NCI-H526 (cell line): ENCODE results near the gene DOCK2.

Experiments used
- DNase-seq, 2 experiments: peaks; one replicate each; lab custom pipeline; 2025; lab: John Stamatoyannopoulos, UW

DOCK2 gene

DNA sequence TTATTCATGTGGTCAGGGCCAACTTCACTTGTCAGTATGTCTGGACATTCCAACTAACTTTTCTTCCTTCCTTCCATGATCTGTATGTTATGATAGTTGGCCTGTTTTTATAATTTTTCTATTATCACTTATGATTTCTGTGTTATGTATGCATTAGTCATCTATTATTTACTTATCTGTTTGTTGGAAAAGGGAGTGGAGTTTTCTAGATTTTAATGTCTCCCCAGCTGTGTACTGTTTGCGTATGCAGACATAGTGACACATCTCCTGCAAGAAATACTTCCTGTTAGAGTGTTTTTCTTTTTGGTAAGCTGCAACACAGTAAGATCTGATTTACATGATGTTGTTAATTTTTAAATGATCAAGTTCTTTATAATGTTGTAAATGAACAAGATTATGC lies 351.9 kb downstream of the DOCK2 start:
- DNase-seq = no peak

DNA sequence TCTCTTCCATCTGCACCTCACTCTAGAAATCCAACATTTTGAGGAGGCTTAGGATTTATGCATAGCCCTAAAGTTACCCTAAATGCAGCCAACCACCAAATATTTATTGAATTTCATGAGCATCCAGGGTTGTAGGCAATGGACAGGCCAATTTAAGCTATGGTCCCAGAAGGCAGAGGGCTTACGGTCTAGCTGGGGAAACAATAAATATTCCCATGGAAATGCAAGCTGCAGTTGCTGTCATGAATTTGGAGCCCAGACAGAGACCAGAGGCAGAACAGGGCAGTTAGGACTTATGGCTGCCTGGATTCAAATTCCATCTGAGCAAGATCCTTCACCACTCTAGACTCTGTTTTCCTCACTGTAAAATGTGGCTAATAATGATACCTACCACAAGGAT lies 352.3 kb downstream of the DOCK2 start:
- DNase-seq = no peak

DNA sequence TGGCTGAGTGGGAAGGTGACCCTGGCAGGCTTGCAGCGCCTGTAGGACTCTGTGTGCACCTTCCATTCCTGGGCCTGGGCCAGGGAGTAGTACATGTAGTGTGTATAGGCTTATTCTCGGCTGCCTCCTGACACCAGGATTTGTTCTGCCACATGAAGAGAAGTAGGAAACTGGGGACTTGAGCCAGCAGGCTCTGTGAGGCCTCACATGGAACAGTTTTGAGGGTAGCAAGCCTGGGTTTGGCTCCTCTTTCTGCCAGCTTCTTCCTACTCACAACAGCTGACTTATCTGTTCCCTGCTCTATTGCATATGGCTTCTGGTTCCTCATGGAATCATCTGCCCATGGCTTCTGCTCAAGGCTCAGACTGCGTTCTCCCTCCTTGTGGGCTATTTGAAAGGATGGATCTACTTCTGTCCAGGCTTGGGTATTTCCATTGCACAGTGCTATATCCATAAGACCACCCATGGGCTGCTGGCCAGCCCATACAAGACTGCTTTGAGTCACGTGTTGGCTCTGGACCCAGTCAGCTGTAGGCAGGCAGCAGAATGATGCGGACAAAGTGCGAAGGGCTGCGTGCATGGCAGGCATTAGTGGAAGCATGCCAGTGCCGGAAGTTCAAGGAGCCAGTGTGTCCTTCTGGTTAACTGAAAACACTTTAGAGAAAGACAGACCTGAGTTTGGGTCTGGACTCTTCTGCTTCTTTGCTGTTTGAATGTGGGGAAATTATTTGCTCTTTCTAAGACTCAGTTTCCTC lies 354.2 kb downstream of the DOCK2 start:
- no peak for DNase-seq

DNA sequence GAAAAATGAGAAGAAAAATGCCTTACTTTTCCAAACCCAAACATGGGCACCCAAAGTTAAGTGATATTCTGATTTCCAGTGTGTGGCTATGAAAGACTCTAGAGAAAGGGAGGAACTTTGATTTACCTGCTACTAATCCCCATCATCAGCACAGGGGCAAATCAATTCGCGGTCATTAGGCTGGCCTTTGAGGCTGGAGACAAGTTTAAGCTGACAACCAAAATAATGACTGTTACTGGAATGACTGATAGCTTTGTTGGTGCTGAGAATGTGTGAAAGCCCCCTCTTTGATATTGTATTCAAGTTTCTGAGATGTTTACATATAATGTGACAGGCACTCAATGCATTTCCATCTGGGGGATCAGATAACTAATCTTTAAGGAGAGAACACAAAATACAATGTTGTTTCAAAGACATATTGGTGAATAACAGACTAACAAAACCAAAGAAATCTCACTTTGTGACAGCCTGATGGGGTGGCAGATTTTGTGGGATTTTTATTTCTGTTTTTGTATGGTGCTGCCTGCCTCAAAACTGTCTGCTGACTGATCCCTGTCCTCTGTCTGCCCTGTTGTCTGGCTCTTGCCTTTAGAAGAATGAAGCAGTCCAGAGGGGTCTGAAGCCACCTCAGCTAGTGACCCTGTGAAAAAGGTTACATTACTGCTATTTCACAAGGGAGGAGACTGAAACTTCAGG lies 355.9 kb downstream of the DOCK2 start:
- no peak for DNase-seq

DNA sequence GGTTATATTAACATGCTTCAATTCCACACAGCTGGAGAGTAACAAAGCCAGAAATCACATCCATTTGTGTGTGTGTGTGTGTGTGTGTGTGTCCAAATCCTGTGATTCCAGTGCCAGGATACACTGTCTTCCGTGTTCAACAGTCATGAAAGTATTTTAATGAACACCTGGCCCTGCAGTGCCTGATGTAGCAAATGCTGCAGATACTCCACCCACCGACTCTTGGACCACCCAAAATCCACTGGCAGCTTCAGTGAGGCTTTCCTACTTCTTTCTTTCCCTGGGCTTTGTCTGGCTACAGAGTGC lies 356.4 kb downstream of the DOCK2 start:
- peak in 1 of 2 experiments; percentile 46 for DNase-seq

DNA sequence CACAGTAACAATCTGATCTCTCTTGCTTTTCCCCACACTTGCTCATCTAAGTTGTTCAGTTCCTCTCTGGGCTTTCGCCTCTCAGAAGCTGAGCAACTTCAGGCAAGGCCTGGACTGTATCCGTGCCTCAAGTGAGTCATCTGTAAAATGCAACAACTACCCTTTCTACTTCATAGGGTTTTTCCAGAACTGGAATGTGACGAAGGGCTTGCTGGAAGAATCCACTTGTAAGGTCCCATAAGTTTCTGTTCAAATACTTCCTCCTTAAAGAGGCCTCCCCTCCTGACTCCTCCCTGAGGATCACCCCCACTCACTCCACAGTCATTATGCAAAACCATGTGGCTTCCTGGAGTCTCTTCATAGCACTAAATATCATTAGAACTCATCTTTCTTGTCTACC lies 360.7 kb downstream of the DOCK2 start:
- no peak for DNase-seq

DNA sequence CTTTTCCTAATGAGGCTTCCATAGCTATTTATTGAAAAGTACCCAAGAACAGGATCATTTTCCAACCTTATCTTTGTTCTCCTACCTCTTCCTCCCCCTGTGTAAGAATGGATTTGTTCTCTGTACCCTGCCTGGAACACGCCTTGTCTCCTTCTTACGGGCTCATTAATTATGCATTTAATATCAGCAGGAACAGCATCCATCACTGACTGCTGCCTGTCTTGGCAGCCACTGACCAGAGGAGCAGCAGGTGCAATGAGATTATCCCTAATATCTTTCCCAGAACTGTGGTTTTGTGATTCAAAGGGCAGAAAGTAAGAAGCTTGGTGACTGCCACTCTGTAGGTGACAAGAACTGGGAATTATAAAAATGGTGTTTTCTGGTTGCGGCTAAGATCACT lies 362.5 kb downstream of the DOCK2 start:
- DNase-seq = no peak

DNA sequence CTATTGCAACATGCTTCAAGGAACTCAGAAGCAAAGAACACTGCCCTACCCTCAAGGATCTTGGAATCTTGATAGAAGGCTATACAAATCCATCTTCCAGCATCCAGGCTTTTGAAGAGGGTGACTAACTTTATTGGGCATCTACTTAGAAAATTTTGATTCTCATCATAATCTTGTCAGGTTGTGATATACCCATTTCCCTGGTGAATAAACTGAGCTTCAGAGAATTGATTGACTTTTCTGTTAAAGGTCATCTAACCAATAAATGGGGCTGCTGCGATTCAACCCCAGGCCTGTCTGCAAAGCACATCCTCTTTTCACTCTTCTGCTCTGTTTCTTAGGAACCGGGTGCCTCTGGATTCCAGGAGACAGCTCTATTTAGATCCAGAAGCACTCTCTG lies 363.1 kb downstream of the DOCK2 start:
- DNase-seq = no peak

DNA sequence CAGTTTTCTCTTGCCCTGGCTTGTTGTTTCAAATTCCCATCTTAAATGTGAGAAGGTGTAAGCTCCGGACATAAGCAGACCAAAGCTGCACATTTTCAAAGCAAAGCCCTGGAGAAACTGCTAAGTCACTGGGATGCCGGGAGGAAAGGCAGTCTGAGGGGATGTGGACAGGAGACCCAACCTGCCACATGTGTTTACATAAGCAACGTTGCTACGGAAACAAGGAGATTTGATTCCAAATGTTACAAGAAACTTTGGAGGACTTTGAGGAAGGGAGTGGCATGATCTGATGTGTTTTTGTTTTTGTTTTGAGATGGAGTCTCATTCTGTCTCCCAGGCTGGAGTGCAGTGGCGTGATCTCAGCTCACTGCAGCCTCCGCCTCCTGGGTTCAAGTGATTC lies 368.9 kb downstream of the DOCK2 start:
- no peak for DNase-seq

DNA sequence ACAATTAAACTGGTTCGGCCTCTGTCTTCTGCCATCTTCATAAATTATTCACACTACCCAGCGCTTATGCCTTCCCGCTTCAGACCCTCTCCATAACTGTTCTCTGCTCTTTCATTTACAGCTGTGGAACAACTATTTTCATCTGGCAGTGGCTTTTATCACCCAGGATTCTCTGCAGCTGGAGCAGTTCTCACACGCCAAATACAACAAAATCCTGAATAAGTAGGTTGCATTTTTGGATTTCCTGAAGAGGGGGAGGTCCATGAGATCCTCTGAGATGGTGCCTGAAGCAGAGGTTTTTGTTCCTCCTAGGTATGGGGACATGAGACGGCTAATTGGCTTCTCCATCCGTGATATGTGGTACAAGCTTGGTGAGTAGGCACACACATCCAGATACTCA lies 371.3 kb downstream of the DOCK2 start:
- no peak for DNase-seq

DNA sequence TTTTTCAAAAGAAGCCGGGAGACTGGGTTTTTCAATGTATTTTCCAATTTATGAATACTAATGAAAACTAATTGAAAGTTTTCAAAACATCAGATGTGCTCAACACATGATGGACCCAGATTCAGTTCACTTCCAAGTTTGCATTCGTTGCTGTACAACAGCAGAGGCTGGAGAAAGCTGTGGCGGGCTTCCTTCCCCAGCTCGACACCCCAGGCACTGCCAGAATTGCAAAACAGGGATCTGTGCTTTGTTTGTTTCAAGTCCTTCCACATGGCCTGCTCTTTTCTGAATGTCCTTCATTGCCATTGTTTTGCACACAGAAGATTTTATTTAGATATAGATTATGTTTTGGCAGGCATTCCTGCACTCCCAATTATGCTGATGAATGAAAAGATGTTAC lies 373.5 kb downstream of the DOCK2 start:
- DNase-seq = no peak

DNA sequence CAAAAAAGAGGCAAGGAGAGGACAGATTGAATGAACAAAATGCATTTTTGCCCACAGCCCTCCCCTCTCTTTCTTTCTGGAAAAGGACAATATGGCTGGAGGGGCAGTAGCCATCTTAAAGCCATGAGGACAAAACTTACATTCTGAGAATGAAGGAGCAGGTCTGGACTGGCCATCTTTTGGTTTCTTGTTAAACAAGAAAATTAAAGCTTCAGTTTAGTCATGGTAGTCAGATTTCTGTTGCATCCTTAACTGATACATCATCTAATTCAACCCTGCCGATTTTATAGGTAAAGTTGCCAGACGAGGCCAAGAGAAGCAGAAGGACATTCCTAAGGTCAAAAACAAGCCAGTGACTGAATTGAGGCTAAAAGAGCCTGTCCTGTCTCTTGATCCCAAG lies 374.7 kb downstream of the DOCK2 start:
- no peak for DNase-seq

DNA sequence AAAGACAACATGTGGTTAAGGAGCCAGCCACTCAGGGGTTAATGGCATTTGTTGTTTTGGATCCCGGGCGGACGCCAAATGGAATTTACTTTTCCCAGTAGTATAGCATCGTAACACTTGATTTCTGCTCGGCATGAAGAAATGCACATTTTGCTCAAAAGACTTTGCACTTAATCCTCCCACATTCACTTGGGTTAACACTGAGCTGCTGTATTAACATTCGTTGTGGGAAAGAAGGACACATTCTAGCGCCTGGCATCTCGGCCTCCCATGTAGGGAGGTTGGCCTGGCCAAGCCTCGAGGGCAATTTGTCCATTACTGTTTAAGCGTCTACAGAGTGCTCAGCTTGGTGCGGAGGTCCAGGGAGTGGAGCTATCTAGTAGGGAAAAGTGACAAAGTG lies 375.5 kb downstream of the DOCK2 start:
- no peak for DNase-seq

DNA sequence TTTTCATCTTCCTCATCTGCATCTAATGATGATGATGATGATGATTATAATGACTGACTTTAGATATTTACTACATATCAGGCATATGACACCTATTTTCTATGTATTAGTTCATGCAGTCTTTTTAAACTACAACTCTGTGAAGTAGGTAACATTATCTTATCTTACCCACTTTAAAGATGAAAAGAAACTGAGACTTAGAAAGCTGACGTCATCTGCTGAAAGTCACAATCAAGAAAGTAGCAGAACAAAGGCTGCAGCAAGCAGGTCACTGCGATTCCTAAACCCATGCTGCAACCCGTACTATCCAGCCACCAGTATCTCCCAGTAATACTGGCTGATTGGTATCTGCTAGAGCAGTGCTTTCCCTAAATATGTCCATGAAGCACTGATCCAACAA lies 383.3 kb downstream of the DOCK2 start:
- DNase-seq = no peak

DNA sequence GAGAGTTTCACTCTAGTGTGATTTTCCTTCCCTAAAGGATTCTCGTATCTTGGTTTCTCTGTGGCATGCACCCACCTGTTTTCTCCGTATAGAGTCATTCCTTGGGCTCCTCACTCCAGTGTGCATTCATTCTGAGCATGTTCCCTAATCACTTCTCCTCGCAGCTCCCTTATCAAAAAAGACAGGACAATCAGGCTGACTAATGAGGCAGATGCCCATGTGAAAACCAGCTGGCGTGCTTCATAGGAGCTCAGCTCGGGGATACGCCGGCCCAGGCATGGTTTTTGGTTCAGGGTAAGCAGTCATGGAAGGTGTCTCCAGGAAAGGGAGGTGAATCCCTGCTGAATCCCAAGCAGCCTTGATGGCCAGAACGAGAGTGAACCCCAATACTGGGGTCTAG lies 384.4 kb downstream of the DOCK2 start:
- DNase-seq = no peak

DNA sequence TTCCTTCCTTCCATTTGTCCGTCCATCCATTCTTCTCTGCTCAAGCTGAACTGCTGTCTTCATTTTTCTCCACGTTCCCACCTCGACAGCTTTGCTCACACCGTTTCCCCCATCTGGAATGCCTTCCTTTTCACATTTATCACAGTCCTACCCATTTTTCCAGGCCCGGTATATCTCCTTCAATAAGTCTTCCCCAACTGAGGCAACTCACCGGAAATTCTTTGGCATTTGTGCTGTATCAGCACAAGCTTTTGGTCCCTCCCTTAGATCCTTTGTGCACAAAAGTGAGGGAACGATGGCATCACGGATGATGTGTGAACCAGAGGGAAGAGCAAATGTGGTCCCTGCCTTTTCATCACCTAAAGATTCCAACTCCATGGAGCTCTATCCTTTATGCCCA lies 388.8 kb downstream of the DOCK2 start:
- DNase-seq = no peak

DNA sequence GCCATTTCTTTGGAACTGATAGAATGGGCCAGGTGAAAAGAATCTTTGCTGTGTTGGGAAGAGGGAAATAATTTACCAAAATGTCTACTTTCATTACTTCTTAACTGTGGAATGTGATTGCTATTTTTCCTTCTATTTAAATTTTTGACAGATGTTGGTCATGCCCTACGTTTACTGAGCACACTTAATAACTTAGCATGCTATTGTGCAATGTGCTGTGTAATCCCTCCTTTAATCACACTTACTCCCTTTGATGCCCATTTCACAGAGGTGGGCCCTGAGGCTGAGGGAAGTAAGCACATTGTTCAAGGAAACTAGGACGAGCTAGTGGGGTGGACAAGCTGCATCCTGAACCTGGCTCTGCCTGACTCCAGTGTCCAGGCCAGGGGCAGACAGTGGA lies 391.0 kb downstream of the DOCK2 start:
- no peak for DNase-seq

DNA sequence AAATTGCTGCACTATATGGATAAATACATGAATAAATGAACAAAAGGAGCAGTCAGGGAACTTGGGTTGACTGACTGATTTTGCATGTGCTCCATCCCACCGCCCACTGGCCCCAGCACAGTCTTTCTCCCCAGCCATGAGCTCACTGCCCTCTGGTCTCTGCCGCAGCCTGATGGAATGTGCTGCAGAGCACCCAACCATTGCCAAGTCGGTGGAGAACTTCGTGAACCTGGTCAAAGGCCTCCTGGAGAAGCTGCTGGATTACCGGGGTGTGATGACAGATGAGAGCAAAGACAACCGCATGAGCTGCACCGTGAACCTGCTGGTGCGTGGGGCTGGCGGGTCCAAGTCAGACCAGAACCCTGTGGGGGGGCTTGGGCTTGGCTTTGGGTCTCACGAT lies 397.2 kb downstream of the DOCK2 start:
- no peak for DNase-seq

DNA sequence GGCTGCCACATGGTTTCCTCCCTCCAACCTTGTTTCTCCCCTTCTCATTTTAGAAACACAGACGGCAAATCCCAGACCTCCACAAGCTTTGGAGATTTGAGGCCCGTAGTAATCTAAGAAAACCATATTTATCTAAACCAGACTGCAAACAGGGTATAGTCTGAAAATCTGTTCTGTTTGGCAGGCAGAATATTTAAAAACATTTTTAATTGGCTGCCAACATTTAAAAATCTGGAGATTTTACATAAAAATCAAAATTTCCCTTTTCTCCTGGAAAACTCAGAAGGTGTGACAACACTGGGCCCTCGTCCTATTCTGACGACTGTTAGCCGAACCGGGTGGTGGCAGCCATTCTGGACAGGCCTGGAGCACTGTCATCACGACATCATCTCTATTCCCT lies 401.2 kb downstream of the DOCK2 start:
- DNase-seq = no peak

DNA sequence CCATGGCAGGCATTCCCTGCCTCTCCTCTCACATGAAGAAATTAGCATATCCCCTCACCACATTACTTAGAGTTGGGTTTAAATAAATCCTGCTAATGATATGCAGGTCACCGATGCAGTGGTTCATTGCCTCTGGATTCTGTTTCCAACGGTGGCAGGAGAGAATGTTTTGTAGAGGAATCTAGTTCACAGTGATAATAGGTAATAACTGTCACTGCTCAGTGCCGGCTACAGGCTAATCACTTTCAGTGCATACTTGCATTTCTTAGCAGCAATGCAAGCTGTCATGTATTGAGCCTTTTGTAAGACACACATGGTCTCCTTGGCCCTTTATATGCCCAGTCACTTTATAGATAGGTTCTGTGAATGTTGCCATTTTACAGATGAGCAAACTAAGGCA lies 402.8 kb downstream of the DOCK2 start:
- no peak for DNase-seq

DNA sequence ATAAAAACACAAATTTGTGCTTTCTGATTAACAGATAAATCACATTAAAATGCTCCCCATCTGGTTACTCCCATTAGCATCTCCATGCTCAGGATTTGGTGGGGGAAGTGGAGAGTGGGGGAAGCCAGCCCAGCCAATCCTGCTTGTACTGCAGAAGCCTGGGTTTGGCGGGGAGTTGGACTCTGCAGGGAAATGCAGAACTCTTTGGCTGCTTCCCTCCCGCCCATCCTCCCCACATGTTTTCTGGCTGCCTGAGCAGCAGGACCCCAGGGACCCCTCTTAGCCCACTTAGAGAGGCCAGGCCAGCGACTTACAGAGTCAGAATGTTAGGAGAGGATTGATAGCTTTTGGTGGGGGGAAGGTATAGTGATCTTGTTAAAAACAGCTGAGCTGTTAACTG lies 409.2 kb downstream of the DOCK2 start:
- DNase-seq = no peak

DNA sequence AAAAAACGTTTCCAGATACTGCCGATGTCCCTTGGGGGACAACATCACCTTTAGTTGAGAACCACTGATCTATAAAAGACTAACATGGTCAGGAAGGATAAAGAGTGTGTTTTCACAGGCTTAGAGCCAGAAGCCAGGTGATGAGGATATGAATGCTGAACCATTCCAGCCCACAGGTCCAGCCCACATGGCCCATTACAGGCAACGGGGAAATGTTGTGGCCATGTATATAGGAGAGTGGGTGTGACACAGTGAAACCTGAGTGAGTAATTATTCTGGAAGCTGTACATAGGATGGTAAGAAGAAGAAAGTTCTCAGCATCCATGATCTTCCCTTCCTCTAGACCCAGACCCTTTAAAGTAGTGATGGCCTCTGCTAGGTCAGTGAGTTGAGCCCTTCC lies 412.6 kb downstream of the DOCK2 start:
- no peak for DNase-seq

DNA sequence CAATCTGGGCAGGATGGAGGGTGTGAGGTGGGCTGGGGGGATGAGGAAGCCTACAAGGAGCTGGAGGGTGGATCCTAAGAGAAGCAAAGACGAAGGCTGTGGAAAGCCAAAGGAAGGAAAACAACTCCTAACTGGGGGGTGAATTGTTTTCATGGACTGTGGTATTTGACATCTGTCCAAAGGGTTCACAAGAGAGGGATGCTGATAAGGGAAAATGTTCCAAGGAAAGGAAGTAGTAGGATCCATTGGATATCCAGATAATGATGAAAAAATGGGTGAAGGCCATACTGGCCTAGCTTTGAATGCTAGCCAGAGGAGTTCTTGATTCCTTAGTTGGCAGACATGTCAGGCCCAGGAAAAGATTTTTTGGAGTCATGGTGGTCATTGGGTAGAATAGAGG lies 416.8 kb downstream of the DOCK2 start:
- DNase-seq = no peak

DNA sequence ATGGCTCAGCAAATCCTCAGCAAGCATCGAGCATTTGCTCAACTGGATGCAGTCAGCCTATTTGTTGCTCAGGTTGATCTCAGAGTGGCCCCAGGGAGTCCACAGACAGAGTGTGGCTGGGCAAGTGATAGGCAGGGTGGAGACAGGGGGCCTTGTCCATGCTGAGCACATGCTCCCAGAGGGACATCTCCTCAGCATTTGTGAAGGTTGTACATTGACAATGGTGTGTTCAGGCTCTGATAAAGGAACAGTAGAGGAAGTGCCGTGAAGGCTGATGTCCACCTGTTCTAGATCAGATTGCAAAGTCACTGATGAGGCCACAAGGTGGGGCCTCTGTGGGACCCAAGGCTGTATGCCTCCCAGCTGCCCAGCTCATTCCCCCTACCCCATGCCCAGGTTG lies 418.5 kb downstream of the DOCK2 start:
- DNase-seq = no peak
